GM21367 (cell line): Measurements from ENCODE around the gene ZSCAN22.
"Not testable (repeated sequence)": the region's sequence is repeated elsewhere in the genome, so short reads cannot be mapped to it uniquely, and the experiment has no call there.

ENCODE experiments used
- ATAC-seq: cut with Tn5 transposase; IDR thresholded peaks from one replicate; pipeline ENCODE4 v1.9.1; 2021; ENCODE audit not compliant: unreplicated experiment

ZSCAN22 gene

GRCh38 chr19:58368561-58369360, 42.0 kb downstream of the ZSCAN22 start:
- no peak for ATAC-seq

DNA sequence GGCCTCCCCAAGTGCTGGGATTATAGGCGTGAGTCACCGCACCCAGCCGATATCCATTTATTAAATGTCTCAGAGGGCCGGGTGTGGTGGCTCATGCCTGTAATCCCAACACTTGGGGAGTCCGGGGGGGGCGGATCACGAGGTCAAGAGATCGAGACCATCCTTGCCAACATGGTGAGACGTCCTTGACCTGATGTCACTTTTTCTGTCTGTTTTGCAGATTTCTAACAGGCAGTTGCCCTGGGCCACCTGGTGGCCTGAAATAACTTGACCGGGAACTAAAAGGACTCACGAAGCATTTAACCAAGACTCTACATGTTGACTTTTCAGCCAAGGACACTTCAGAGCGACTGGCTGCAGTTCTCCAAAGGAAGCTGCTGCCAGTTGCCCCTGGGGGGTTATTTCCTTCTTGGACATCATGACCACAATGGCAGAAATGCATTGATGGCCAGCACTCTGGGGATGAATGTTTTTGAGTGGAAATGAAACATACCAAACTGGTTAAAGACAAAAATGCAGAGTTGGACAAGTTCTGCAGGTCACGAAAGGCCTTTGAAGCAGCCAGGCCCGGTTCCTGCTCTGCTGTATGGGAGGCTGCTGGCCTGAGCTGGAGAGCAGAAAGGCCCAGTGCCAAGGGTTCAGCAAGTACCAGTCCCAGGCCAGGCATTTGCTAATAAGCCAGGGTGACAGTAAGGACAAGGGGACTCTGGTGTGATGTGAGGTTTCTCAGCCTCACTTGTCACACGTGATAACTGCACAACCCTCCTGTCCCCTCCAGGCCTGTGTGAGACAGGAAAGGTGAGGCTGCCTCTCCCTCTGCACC, 45.7 kb downstream of the ZSCAN22 start:
- no peak for ATAC-seq

DNA sequence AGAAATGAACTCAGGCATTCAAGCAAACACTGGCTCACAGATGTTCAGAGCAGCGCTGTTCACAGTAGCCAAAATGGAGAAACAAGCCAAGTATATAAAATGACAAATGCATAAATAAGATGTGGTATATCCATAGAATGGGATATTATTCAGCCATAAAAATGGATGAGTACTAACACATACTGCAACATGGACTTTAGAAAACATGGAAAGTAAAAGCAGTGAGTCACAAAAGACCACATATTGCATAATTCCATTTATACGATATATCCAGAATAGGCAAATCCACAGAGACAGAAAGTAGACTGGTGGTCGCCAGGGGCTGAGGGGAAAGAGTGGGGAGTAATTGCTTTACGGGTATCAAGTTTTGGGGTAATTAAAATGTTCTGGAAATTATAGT, 47.4 kb downstream of the ZSCAN22 start:
- ATAC-seq = no peak

- not testable (repeated sequence) for ATAC-seq
Observed at GRCh38 chr19:58376724-58377123, 49.9 kb downstream of the ZSCAN22 start.

GRCh38 chr19:58379246-58379645, 52.5 kb downstream of the ZSCAN22 start:
- ATAC-seq = no peak

DNA sequence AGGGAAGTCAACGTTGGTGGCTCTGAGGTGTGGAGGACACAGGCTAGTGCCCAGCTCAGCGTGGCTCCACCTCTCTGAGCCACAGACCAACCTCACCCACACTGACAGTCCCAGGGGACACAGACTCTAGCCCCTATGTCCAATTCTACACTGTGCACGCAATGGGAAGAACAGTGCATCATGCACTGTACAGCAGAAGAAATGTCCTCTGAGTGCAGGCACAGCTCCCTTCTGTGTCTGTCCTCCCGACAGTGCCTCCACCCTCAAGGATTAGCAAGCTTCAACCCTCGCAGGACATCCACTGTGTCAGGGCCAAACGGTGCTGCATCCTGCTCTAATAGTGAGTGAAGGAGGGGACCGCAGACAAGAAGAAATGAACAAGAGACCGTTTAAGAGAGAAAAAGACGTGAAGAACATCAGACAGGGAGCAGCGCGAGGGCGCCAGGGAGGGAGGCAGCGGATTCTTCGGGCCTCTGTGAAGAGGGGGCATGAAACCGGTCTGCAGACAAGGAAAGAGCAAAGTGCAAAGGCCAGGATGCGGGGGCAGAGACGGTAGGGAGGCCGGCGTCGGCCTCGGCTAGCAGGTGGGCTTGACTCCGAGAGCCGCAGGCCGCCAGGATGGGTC, 53.4 kb downstream of the ZSCAN22 start:
- ATAC-seq = no peak

DNA sequence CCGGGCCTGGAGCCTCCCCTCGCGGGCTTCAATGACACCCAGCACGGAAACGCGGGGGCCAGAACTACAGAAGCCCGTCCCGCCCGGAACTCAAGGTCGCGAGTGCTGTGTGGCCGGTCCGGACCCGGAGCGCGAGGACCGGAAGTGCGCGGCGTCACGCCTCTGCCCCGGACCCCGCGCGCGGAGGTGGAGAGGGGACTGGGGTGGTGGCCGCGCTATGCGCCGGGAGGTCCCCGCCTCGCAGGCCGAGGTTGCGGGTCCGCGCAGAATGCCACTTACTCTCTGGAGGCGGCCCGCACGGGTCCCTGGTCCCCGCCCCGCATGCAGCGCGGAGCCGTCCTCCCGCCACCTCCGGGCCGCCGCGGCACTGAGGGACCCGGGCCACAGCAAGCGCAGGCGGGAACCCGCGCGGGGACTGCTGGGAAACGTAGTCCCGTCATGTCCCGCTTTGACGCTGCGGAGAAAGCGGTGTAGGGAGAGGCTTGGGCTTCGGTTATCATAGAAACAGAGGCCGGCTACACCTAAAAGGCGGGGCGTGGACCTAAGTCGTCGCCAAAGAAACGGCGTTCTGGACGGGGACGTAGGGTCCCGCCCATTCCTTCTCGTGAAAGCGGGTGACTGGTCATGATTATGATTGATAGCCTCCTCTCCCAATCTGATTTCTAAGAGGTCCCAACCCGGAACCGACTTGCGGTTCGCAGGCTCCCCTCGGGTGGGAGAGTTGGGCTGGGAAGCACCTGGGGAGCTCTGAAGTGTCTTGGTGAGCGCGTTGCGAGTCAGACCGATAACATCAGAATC, 54.1 kb downstream of the ZSCAN22 start, which contains the start of gene ZNF837:
TSS of gene ZNF837 (minus strand) at position 369 of the 798 bp plus-strand sequence. CDS start 11,698 bp downstream, outside the sequence.
- peak; percentile 68 for ATAC-seq

DNA sequence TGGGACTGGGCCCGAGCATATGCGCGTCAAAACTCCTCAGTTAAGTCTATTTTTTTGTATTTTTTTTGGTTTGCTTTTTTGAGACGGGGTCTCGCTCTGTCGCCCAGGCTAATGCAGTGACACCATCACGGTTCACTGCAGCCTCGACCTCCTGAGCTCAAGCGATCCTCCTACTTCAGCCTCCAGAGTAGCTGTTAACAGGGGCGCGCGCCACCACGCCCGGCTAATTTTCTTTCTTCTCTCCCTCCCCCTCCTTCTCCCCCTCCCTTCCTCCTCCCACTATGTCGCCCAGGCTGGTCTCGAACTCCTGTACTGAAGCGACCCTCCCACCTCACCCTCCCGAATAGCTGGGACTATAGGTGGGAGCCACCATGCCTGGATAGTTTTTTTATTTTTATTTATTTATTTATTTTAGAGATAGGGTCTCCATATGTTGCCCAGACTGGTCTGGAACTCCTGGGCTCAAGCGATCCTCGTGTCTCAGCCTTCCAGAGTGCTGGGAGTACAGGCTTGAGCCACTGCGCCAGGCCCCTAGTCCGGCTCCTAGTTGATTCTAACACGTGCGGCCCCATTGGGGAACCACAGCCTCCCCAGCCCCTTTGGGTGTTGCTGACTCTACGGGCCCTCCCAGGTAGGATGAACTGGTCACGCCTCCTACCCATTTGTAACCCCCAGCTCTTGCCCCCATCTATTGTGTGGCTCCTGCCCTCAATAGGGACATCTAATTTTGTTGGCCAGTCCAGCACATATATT, 54.8 kb downstream of the ZSCAN22 start:
- no peak for ATAC-seq

- ATAC-seq = no peak
Observed at GRCh38 chr19:58382997-58383603, 56.3 kb downstream of the ZSCAN22 start.

DNA sequence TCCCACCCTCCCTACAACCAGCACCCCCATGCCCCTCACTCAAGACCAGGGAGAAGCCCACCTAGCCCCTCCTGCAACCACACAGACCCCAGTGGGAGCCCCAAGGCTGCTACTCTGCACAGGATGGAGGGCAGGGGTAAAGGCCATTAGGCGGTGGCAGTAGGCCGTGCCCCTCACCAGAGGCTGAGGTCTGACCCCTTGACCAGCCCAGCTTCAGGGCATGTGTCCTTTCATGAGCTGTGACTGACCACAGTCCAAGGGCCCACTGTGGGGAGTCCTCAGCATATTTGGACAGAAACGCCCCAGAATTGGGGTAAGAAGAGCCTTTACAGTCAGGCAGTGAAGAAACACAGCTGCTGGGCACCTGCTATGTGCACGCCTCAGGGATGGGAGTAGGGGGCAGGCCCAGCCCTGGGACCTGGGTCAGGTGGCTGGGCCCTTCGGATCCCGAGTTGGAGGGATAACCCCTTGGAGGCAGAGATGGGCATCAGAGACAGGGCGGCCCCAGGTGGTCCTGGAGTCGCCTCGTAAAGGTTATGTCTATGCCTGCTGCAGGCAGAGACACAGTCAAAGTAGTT, 58.6 kb downstream of the ZSCAN22 start:
- no peak for ATAC-seq

GRCh38 chr19:58385891-58386575, 59.2 kb downstream of the ZSCAN22 start:
- peak; percentile 3 for ATAC-seq

DNA sequence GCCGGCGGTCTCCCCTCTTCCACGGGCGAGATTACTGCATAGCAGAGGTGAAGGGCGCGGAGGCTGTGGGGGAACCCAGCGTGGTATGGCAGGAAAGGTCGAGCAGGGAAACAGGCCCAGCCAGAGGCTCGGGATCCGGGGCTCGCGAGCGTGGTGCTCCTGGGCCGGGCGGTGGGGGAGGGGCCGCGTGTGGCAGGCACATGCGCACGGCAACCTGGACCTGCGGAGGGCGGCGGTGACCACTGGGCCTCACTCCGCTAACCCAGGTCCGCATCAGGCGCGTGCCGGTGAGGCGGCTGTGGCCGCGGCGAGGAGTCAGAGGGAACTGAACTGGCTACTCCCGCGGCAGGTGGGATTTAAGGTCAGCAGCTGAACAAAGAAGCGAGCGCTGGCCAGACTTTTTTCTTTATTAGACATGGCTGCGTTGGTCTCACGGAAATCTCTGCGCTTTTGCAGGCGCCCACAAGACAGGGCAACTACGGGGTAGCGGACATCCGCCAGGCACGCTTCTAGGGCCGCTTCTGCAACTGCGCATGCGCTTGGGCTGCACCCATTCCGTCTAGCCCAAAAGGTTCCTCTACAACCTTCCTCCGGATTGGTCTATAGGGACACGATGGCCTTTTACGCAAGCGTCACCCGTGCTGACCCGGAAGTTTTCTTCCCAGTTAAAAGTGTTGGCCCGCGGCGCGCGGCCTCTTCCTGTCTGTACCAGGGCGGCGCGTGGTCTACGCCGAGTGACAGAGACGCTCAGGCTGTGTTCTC, 60.0 kb downstream of the ZSCAN22 start, which contains the start of gene RPS5:
TSS of gene RPS5 (plus strand) at position 694 of the 762 bp plus-strand sequence. CDS start 869 bp downstream, outside the sequence.
- peak; percentile 82 for ATAC-seq

DNA sequence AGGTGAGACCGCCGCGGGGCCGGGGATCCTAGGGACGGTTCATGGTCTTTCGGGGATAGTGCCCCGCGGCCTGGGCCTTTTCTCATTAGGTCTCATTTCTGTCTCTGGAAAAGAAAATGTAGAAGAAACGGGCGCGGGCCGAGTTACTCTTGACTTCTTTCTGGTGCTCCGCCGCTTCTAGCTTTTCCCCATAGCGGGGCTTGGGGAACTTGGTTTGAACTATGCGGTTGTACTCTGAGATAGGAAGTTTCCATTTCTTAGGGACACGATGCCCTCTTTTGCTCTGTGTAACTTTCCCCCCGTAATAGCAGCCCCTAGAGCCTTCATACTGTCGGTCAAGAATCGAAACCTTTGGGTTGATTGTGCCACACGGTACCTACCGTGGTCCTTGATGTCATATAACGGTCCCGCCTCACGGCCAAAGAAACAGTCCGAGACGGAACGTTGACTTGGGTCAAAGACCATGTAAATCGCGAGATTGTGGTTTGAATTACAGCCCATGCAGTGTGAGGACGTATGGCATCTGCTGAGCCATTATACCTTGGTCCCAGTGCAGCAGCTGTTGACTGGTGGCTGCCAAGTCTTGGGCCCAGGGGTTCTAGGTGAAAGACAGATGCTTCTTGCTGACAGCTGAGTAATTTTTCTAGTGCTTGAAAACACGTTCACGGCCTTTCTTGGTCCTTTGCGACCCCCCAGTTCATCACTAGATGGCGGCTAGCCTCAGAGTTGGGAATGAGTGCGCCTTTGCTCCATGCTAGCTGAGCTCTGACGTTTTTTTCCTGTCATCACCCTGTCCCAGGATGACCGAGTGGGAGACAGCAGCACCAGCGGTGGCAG, 60.8 kb downstream of the ZSCAN22 start:
- ATAC-seq = no peak

DNA sequence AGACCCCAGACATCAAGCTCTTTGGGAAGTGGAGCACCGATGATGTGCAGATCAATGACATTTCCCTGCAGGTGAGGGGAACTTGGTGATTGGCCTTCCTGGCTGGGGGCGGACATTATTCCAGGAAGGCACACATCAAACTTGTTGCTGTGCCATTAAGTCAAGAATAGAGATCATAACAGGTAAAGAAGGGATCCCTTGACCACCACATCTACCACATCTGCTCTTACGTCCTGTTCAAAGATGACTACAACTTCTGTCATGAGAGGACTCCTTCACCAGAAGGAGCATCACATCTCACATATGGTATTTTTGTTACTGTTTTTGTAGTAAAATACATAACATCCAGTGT, 61.4 kb downstream of the ZSCAN22 start:
- ATAC-seq = no peak
